Esophagus (tissue), 2 donors: Measurements from ENCODE around the gene EXOSC7. TPM values are rescaled to one million over a fixed set of nuclear protein-coding genes. Genes with fewer than 3 reads are reported as not detected.

ENCODE experiments used
- H3K27ac ChIP-seq, 2 donors: one replicate each; pipeline ENCODE4 v1.5.1; 2013; ENCODE audit warnings: low read depth in 2 of 2, mild to moderate bottlenecking in 2 of 2, inconsistent platforms in 1 of 2, low read length in 1 of 2, moderate library complexity in 1 of 2
- H3K27me3 ChIP-seq, 2 donors: one replicate each; pipeline ENCODE4 v1.6.1; 2013; ENCODE audit warnings: low read length in 2 of 2, control low read depth in 1 of 2, mild to moderate bottlenecking in 1 of 2; ENCODE audit not compliant: insufficient read depth in 2 of 2, control insufficient read depth in 1 of 2
- H3K36me3 ChIP-seq, 2 donors: one replicate each; pipeline ENCODE4 v1.6.1; 2013; ENCODE audit warnings: low read length in 1 of 2; ENCODE audit not compliant: control insufficient read depth in 2 of 2, insufficient read depth in 2 of 2
- H3K4me1 ChIP-seq, 2 donors: one replicate each; pipeline ENCODE4 v1.6.1; 2013; ENCODE audit warnings: low read length in 1 of 2; ENCODE audit not compliant: control insufficient read depth in 2 of 2, insufficient read depth in 2 of 2
- H3K4me3 ChIP-seq, 2 donors: one replicate each; pipeline ENCODE4 v1.5.1; 2013; ENCODE audit warnings: low read length in 2 of 2, mild to moderate bottlenecking in 2 of 2, low read depth in 1 of 2, moderate library complexity in 1 of 2
- H3K9me3 ChIP-seq, 2 donors: one replicate each; pipeline ENCODE4 v1.6.1; 2013; ENCODE audit warnings: mild to moderate bottlenecking in 2 of 2, low read depth in 1 of 2, low read length in 1 of 2, moderate library complexity in 1 of 2; ENCODE audit not compliant: control insufficient read depth in 2 of 2, insufficient read depth in 1 of 2
- WGBS, 2 donors: extraction: QIAGEN DNeasy Blood & Tissue Kit; methylation state at CpG; one replicate each; pipeline ENCODE4 v1.1.7; 2013; 5-methylcytosine and 5-hydroxymethylcytosine counted together
- polyA plus RNA-seq, 2 donors: library from polyadenylated mRNA; stranded (reverse); fragments of 200-250 nt; gene quantifications; one replicate each; pipeline ENCODE4 v1.2.3, GENCODE V29; 2013
- donor health status: healthy with polysubstance abuse.
- donor health status: Bipolar disorder and iron deficiency.

The EXOSC7 gene
- polyA plus RNA-seq, 2 donors, result 23.5 to 38.7 TPM

DNA sequence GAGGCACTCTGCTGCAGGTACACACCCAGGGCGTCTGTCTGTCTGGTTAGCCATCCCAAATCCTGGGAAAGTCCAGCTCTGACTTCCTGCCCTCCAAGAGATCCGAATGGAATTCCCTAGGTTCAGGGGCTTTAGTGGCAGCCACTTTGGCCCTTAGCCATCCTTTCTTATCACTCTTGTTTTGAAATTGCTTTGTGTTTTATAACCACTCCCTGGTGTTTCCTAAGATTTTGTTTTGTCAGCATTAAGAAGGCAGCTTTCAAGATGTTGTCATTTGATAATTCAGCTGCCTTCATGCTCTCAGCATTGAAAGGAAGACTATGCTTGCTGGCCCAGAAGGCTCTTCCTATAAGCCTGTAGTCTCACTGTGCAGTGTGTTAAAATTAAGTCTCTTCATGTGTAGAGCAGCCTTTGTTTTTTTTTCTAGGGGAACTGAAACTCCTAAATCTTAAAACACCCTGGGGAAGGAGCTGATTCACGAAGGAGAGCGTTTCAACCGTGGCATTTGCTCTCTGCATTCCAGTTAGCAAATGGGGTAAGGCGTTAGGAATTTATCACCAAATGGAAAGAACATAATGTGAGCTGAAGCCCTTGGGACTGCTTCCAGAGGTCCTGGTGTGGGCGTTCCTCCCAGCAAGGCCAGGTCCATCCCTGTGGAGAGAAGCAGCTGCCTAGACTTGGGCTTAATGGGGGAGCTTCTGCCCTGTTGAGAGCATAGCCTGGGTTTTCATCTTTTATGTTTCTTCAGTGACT lies 35.9 kb downstream of the EXOSC7 start:
- H3K27ac ChIP-seq, result peak overlapping the region; percentile 73 to 87
- 26 to 36% methylated on average over 7 of the region's 7 CpGs for WGBS, 2 donors
- H3K9me3 ChIP-seq, result no peaks in the 10 kb centered on the region
- no peaks in the 10 kb centered on the region for H3K27me3 ChIP-seq
- H3K4me1 ChIP-seq, result peaks cover 0 to 3% of the 10 kb centered on the region in 2 donors
- no peak overlapping the region for H3K4me3 ChIP-seq
- peaks cover 0 to 20% of the 10 kb centered on the region in 2 donors for H3K36me3 ChIP-seq

DNA sequence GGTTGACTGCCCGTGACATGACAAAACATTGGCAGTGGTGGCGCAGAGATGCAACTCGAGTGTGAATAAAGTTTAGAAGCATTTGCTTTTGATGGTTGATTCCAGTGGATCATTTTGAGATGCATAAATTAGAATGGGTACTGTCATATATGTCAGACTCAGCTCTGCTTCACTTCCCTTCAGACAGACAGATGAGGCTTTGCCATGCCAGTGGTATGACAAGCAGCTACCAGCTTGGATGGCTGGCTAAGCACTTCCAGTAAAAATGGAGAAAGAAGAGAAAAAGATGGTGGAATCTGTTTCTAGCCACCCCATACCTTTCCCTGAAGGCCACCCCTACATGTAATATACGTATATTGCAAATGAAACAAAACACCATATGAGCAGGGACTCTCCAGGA lies 36.5 kb downstream of the EXOSC7 start:
- H3K4me1 ChIP-seq, result peaks cover 0 to 3% of the 10 kb centered on the region in 2 donors
- H3K27ac ChIP-seq, result peak overlapping the region; percentile 62 to 73
- WGBS, 2 donors, result 86 to 89% methylated on average over 4 of the region's 4 CpGs
- peaks cover 0 to 15% of the 10 kb centered on the region in 2 donors for H3K36me3 ChIP-seq
- H3K27me3 ChIP-seq, result no peaks in the 10 kb centered on the region
- H3K4me3 ChIP-seq, result no peak overlapping the region
- H3K9me3 ChIP-seq, result no peaks in the 10 kb centered on the region

DNA sequence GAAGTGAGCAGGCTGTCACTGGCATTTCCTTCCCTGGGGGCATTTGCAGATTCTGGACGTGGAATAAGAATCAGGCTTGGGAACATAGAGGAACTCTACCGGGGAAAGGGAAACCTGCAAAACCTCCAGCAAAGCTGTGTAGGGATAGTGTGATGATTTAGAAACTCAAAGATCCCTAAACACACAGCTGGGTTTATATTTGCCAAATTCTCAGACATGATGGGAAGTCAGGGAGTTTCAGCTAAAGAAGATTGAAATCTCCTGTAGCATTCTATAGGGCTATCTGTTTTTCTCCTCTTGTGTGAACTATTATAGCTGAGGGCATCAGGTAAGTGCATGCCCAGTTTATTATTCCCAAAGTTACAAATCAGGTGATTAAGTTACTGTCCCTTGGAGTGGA lies 40.9 kb downstream of the EXOSC7 start:
- Histone ChIP-seq H3K27ac (no peak overlapping the region), H3K9me3 (no peaks in the 10 kb centered on the region), H3K4me3 (no peak overlapping the region), H3K36me3 (peaks cover 0 to 8% of the 10 kb centered on the region in 2 donors), H3K27me3 (no peaks in the 10 kb centered on the region), H3K4me1 (peaks cover 0 to 5% of the 10 kb centered on the region in 2 donors)
- 48 to 65% methylated on average over 2 of the region's 2 CpGs for WGBS, 2 donors

DNA sequence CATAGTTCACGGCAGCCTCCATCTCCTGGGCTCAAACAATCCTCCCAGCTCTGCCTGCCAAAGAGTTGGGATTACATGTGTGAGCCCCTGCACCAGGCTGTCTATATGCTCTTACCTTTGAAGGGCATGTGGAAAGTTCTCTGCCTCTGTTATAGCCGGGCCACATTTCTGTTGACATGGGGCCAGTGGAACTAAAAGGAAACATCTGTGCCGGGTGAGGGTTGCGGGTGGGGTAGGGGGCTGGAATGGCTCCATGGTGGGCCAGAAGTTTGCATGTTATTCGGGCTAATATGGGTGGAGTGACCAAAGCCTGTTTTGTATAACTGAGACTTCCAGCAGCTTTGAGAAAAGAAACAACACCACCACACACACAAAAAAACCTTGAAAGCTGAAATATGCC lies 41.8 kb downstream of the EXOSC7 start:
- no peak overlapping the region for H3K4me3 ChIP-seq
- WGBS, 2 donors, result 62 to 75% methylated on average over 5 of the region's 5 CpGs
- H3K4me1 ChIP-seq, result peaks cover 0 to 5% of the 10 kb centered on the region in 2 donors
- no peaks in the 10 kb centered on the region for H3K9me3 ChIP-seq
- no peaks in the 10 kb centered on the region for H3K27me3 ChIP-seq
- no peak overlapping the region for H3K27ac ChIP-seq
- H3K36me3 ChIP-seq, result peaks cover 0 to 8% of the 10 kb centered on the region in 2 donors

DNA sequence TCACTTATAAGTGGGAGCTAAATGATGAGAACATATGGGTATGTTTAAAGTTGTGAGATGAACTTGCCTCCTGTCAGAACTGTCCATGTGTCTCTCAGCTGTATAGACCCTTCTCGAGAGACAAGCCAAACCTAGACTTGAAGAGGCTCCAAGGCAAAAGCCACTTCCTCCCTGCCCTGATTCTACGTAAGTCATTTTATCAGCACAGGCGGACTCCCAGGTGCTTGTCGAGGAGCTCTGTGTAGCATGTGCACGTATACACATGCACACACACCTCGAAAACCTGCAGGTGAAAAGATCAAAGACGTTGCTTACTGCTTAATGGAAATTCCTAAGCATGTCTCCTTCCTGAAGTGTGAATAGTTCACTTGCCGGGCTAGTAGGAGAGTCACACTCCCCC lies 44.5 kb downstream of the EXOSC7 start:
- H3K4me3 ChIP-seq, result no peak overlapping the region
- WGBS, 2 donors, result 45 to 62% methylated on average over 8 of the region's 8 CpGs
- H3K27me3 ChIP-seq, result no peaks in the 10 kb centered on the region
- H3K36me3 ChIP-seq, result peaks cover 0 to 7% of the 10 kb centered on the region in 2 donors
- H3K9me3 ChIP-seq, result no peaks in the 10 kb centered on the region
- no peak overlapping the region for H3K27ac ChIP-seq
- peaks cover 0 to 11% of the 10 kb centered on the region in 2 donors for H3K4me1 ChIP-seq

DNA sequence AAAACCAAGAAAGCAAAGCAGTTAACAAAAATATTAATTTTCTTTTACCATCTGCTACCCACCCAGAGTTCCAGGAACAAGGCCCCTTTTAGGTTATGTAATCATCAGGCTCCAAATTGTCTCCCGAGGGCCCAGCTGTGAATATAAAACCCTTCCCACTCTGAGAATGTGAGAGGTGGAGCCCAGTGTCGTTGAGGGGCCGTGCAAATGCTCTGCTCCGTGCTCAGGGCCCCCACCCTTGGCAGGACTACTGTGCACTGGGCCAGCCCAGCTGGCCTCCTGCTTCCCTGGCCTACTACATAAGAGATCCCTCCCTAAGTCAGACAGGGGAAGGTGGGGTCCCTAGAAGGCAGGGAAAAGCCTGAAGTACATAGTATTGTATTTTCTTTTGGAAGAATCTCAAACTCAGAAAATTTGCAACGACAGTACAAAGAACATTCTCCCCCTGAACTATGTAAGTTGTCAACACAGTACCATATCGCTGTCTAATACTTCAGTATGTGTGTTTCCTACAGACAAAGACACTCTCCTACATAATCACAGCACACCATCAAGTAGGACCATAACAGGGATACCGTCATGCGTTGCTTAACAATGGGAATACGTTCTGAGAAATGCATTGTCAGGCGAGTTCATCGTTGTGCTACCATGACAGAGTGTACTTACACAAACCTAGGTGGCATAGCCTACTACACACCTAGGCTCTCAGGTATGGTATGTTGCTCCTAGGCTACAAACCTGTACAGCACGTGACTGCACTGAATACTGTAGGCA lies 45.7 kb downstream of the EXOSC7 start:
- Histone ChIP-seq H3K27me3 (no peaks in the 10 kb centered on the region), H3K36me3 (no peaks in the 10 kb centered on the region), H3K9me3 (no peaks in the 10 kb centered on the region), H3K4me3 (no peak overlapping the region), H3K27ac (no peak overlapping the region), H3K4me1 (peaks cover 0 to 11% of the 10 kb centered on the region in 2 donors)
- WGBS, 2 donors, result 67 to 72% methylated on average over 12 of the region's 12 CpGs

DNA sequence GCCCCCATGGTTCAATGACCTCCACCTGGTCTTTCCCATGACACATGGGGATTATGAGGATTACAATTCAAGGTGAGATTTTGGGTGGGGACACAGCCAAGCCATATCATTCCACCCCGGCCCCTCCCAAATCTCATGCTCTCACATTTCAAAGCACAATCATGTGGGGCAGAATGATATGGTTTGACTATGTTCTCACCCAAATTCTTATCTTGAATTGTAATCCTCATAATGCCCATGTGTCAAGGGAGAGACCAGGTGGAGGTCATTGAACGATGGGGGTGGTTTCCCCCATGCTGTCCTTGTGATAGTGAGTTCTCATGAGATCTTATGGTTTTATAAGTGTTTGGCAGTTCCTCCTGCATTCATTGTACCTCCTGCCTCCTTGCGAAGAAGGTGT lies 47.6 kb downstream of the EXOSC7 start:
- 64 to 67% methylated on average over 3 of the region's 3 CpGs for WGBS, 2 donors
- H3K36me3 ChIP-seq, result no peaks in the 10 kb centered on the region
- no peak overlapping the region for H3K4me3 ChIP-seq
- peaks cover 2 to 13% of the 10 kb centered on the region in 2 donors for H3K4me1 ChIP-seq
- no peak overlapping the region for H3K27ac ChIP-seq
- H3K9me3 ChIP-seq, result no peaks in the 10 kb centered on the region
- no peaks in the 10 kb centered on the region for H3K27me3 ChIP-seq

DNA sequence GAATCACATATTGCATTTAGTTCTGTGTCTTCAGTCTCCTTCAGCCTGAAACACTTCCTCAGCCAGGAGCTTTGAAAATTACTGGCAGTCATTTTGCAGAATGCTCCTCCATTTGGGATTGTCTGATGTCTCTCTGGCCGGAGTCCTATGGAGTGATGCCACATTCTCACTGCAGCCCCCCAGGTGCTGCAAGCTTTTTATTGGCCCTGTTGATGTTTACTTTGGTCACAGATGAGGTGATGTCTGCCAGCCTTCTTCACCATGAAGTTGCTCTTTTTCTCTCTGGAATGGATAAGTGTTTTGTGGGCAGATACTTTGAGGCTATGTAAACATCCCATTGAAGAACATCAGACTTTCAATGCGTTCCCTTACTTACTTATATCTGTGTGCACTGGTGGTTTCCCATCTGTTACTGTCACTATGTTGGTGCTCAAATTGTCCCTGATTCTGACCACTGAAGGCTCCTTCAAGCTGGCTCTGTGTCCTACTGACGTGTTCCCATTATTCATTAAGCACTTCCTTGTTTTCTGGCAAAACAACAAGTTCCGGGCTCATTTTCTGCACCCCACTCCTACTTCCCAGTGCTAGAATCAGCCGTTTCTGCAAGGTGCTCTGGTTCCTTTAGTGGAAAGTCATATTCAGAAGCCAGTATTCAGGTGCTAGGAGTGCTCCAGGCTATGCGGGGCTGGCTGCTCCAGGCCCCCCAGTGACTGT lies 48.7 kb downstream of the EXOSC7 start:
- no peaks in the 10 kb centered on the region for H3K9me3 ChIP-seq
- H3K4me1 ChIP-seq, result peaks cover 2 to 13% of the 10 kb centered on the region in 2 donors
- WGBS, 2 donors, result 53 to 64% methylated on average over 6 of the region's 6 CpGs

DNA sequence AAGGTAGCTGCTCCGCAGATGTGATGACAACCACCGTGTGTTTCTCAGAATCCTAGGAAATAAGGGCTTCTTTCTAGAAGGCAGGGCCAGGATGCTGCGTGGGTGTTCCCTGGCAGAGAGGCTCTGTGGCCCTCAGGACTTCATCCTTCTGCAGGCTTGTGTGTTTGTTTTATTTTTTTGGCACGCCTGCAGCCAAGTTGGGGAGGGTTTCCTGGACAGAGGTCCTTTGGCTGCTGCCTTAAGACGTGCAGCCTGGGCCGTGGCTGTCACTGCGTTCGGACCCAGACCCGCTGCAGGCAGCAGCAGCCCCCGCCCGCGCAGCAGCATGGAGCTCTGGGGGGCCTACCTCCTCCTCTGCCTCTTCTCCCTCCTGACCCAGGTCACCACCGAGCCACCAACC lies 50.0 kb downstream of the EXOSC7 start, which contains the start of gene CLEC3B:
CLEC3B (plus strand) TSS at position 266 of the 400 bp plus-strand sequence; CDS start at position 326, 60 bp downstream.
- 18 to 41% methylated on average over 12 to 13 of the region's 13 CpGs for WGBS, 2 donors

More for the DNA sequence above, 48.7 kb downstream of the EXOSC7 start:
- H3K4me3 ChIP-seq, result no peak overlapping the region
- no peaks in the 10 kb centered on the region for H3K27me3 ChIP-seq
- H3K27ac ChIP-seq, result peak overlapping the region in 1 of 2 donors; percentile 15
- H3K36me3 ChIP-seq, result no peaks in the 10 kb centered on the region

More for the DNA sequence above, 50.0 kb downstream of the EXOSC7 start, which contains the start of gene CLEC3B:
- peaks cover 2 to 10% of the 10 kb centered on the region in 2 donors for H3K4me1 ChIP-seq
- H3K36me3 ChIP-seq, result no peaks in the 10 kb centered on the region
- H3K9me3 ChIP-seq, result no peaks in the 10 kb centered on the region
- peak within 1 kb of the TSS; percentile 28 to 62 for H3K27ac ChIP-seq
- no peak within 1 kb of the TSS for H3K4me3 ChIP-seq
- no peaks in the 10 kb centered on the region for H3K27me3 ChIP-seq
